HG03460 (cell line): Measurements from ENCODE around the gene AIG1.
A peak's percentile ranks its signal among the peaks of the same experiment; 100 is the strongest.

Experiments
- ATAC-seq: cut with Tn5 transposase; IDR thresholded peaks from one replicate; pipeline ENCODE4 v1.9.1; 2021; ENCODE audit not compliant: unreplicated experiment

The AIG1 gene

GRCh38 chr6:143261899-143262436, 201.3 kb downstream of the AIG1 start:
- no peak for ATAC-seq

- no peak for ATAC-seq
Observed at GRCh38 chr6:143262859-143263258, 202.2 kb downstream of the AIG1 start.

DNA sequence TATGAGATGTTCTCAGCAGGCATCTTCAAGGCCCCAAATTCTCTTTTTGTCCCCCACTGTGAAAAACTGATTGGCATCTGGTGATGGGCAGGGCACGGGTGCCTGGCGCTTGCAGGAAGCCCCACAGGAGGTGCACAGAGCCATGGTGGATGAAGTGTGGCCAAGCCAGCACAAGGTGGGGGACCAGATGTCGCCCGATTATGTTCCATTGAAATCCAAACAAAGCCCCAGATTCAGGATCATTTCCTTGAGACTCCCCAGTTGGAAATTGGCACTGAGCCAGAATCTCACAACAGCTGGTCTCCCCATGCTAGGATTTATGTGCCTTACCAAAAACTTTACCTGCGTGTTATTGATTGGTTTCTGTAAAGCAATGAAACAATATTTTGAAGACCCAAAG, 203.7 kb downstream of the AIG1 start:
- ATAC-seq = no peak

GRCh38 chr6:143264986-143265764, 204.5 kb downstream of the AIG1 start:
- no peak for ATAC-seq

GRCh38 chr6:143267760-143268159, 207.1 kb downstream of the AIG1 start:
- no peak for ATAC-seq

DNA sequence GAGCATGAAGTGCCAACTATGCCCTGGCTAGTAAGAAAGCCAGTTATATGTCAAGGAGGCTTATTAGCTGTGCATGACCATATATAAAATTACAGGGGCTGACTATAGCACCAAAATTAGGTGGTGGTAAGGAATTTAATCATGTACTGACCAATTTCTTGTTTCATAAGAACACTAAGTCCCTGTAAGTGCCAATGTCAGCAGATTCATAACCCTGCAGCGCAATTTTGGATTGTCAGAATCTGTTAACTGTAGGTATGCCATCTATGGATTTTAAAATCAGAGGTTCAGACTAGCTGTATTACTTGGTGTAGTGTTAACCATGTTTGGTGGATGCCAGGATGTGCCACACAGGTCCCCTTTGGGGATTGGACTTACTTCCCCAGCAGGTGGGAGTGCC, 207.8 kb downstream of the AIG1 start:
- ATAC-seq = no peak

- ATAC-seq = no peak
Observed at GRCh38 chr6:143270026-143270425, 209.3 kb downstream of the AIG1 start.

GRCh38 chr6:143271024-143271423, 210.3 kb downstream of the AIG1 start:
- ATAC-seq = no peak

- ATAC-seq = peak; percentile 98
Observed at GRCh38 chr6:143276436-143276835, 215.7 kb downstream of the AIG1 start.

GRCh38 chr6:143279385-143279784, 218.7 kb downstream of the AIG1 start:
- ATAC-seq = no peak

GRCh38 chr6:143283887-143284645, 223.4 kb downstream of the AIG1 start:
- ATAC-seq = no peak

DNA sequence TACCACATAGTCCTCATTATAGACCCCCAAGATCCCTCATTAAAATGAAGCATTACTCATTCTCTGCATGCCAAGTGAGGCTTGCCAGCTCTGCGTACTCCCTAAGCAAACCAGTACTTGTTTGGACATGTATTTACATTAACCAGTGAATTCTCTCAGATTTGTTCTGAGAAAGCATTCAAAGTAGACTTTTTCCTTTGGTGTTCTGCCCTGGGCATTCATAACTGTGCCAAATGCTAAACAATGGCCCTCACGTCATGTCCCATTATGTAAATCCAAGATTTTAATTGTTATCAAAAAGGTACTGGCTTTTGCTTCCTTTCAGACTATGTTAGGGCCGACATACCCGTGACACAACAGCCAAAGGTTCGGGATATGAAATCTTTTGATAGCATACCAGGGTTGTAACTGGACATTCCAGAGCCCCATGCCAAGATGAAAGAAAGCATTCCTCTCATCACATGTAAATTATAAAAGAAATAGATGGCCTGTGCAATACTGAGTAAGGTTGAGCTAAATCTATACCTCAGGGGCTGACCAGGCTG, 225.6 kb downstream of the AIG1 start:
- no peak for ATAC-seq

DNA sequence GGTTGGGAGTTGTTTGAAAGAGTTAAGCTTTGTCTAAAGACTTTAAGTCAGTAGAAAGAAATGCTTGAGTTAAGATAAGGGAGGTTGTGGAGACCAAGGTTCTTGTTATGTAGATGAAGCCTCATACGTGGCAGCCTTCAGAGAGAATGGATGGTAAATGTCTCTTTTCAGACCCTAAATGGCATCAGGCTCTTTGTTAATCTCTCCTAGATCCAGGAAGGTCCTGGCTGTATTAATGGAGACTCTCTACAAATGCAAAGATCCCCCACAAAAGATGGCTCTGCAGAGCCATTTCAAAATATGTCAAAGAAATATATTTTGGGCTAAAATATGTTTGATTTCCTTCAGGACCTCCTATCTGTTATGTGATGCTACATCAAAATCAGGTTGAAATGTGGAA, 228.2 kb downstream of the AIG1 start:
- no peak for ATAC-seq

DNA sequence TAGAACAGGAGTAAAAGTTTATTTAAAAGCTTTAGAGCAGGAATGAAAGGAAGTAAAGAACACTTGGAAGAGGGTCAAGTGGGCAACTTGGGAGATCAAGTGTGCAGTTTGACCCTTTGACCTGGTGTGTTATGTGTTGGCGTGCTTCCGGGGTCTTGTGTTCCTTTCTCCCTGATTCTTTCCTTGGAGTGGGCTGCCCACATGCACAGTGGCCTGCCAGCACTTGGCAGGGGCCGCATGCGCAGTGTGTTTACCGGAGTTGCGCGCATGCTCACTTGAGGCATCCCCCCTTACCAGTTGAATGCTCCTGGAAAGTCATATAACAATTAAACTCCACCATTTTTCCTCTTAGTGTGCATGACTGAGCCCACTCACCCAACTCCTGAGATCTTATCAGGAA, 229.5 kb downstream of the AIG1 start:
- no peak for ATAC-seq

GRCh38 chr6:143293523-143293922, 232.8 kb downstream of the AIG1 start:
- ATAC-seq = no peak

DNA sequence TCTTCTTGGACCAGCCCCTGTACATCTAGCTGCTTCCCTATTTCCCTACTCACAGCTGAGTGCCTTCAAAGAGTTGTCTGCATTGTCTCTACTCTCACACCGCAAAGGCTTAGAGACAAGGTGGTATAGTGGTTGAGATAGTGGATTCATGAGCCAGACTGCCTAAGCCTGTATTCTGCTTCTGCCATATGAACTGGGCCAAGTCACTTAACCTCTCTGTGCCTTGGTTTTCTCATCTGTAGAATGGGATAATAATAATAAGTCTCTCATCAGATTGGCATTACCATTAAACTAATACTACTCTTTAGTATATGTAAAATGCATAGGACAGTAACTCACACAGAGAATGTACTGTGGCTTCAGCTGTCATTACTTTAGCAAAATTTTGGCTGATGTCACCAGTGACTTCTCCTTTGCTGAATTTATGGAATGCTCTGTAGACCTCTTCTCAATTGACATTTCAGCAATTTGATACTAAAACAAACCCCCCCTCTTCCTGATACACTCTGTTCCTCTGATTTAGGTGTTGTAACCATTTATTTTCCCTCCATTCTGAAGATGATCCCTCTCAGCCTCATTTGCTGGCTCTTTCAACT, 233.7 kb downstream of the AIG1 start:
- no peak for ATAC-seq

DNA sequence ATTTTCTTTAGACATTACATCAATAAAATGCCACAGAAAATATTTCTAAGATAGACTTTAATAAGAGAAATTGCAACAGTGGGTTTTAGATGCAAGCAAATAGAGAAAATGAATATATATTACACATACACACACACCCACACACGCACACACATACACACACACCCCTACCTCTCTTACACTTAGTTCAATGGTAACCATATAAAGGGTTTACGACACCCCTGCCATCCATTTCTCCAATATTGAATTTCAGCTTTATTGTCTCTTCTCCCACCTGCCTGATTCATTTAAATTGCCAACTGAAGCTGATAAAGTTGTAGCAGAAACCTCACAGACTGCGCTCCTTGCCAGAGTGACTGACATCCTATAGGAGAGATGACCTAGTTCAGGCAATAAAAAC, 235.2 kb downstream of the AIG1 start:
- no peak for ATAC-seq

- ATAC-seq = no peak
Observed at GRCh38 chr6:143298071-143298470, 237.4 kb downstream of the AIG1 start.

DNA sequence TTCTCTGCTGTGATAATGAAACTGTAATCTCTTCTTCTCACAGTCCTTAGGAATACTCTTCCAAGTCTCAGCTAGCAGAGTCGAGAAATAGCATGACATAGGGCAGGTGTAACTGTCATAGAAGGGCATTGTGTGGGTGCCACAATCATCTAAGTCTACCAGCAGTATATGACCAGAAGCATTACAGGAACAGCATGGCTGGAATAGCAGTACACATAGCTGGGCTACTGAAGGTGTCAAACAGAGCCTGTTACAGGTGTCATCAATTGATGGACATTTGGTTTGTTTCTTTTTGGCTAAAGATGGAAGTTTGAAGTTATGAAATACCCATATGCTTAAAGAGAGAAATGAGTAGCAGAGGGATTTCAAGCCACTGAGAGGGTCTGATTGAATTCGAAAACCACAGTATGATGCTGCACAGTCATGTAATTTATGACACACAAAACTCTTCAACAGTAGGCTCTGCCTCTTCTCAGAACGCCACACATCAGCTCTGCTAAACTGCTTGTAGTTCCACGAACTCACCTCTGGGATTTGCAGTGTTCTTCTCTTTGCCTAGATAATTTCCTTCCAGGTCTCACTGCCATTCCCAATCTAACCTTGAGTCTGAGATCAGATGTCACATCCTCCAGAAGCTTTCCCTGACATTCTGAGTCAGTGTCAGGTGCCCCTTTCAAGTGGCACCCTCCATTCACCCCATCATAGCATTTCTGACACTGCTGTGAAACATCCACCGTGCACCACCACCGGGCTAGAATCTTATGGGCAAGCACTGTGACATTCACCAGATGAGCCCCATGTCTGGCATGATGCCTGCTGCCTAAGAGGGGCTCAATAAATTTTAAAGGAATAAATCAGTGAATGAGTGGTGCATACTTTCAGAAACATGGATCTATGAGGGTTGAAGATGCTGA, 238.8 kb downstream of the AIG1 start:
- ATAC-seq = no peak

- no peak for ATAC-seq
Observed at GRCh38 chr6:143301188-143301587, 240.5 kb downstream of the AIG1 start.
